Keratinocyte (primary cell): ENCODE results near the gene UPF3A. TPM values are rescaled to one million over a fixed set of nuclear protein-coding genes. Genes with fewer than 3 reads are reported as not detected.

Experiments
- DNase-seq: peaks from one replicate; pipeline ENCODE4 v3.0.0-alpha.2; 2011; ENCODE audit warnings: low read depth, missing footprints, low spot score
- FAIRE-seq: peaks from 2 replicates; lab custom pipeline; 2011; peaks lifted over from hg19 to GRCh38; lab: Jason Lieb, UNC
- H2AFZ ChIP-seq: 2 replicates; pipeline ENCODE4 v1.6.0; 2012; ENCODE audit warnings: low read length, control low read depth, inconsistent platforms; ENCODE audit not compliant: control insufficient read depth
- H3K27ac ChIP-seq: 2 replicates; pipeline ENCODE4 v1.5.1; 2011; ENCODE audit warnings: low read length; ENCODE audit not compliant: control insufficient read depth, insufficient read depth
- H3K27me3 ChIP-seq: 3 replicates; pipeline ENCODE4 v1.6.0; 2011; ENCODE audit warnings: low read length; ENCODE audit not compliant: control insufficient read depth, insufficient read depth; ENCODE audit errors: extremely low read depth
- H3K36me3 ChIP-seq, 2 experiments: 2 replicates in 1 of 2; 3 replicates in 1 of 2; pipeline ENCODE4 v1.5.1; 2011; ENCODE audit warnings: low read length in 2 of 2, mild to moderate bottlenecking in 1 of 2; ENCODE audit not compliant: control insufficient read depth in 2 of 2, insufficient read depth in 2 of 2; ENCODE audit errors: extremely low read depth in 1 of 2
- H3K4me1 ChIP-seq: 3 replicates; pipeline ENCODE4 v1.5.1; 2011; ENCODE audit warnings: low read length; ENCODE audit not compliant: control insufficient read depth, insufficient read depth; ENCODE audit errors: extremely low read depth
- H3K4me2 ChIP-seq: 3 replicates; pipeline ENCODE4 v1.6.0; 2011; ENCODE audit warnings: low read depth, low read length; ENCODE audit not compliant: control insufficient read depth, insufficient read depth; ENCODE audit errors: extremely low read depth
- H3K4me3 ChIP-seq, 3 experiments: fragments of 200-600 bp in 1 of 3; sonication (generic) in 1 of 3; 2 replicates in 2 of 3; 3 replicates in 1 of 3; pipeline ENCODE4 v1.5.1; 2011 to 2016; ENCODE audit warnings: low read length in 3 of 3, mild to moderate bottlenecking in 3 of 3, control low read depth in 2 of 3, inconsistent platforms in 1 of 3, low read depth in 1 of 3, mixed read lengths in 1 of 3, mixed run types in 1 of 3, moderate library complexity in 1 of 3; ENCODE audit not compliant: control insufficient read depth in 2 of 3, insufficient read depth in 2 of 3; ENCODE audit errors: extremely low read depth in 1 of 3
- H3K79me2 ChIP-seq: 2 replicates; pipeline ENCODE4 v1.6.0; 2012; ENCODE audit warnings: low read length; ENCODE audit not compliant: control insufficient read depth, insufficient read depth
- H3K9ac ChIP-seq: 3 replicates; pipeline ENCODE4 v1.6.0; 2011; ENCODE audit warnings: low read length; ENCODE audit not compliant: control insufficient read depth, insufficient read depth; ENCODE audit errors: extremely low read depth
- H3K9me1 ChIP-seq: 3 replicates; pipeline ENCODE4 v1.6.0; 2011; ENCODE audit warnings: low read length; ENCODE audit not compliant: control insufficient read depth, insufficient read depth; ENCODE audit errors: extremely low read depth
- H3K9me3 ChIP-seq: 2 replicates; pipeline ENCODE4 v1.5.1; 2012; ENCODE audit warnings: low read depth, low read length; ENCODE audit not compliant: control insufficient read depth
- H4K20me1 ChIP-seq: 3 replicates; pipeline ENCODE4 v1.6.0; 2011; ENCODE audit warnings: low read length; ENCODE audit not compliant: control insufficient read depth, insufficient read depth; ENCODE audit errors: extremely low read depth
- EZH2 ChIP-seq: IDR thresholded peaks from one replicate; pipeline ENCODE4 v1.6.1; 2012; ENCODE audit warnings: inconsistent platforms, mild to moderate bottlenecking, low read length, moderate library complexity
- dilution Hi-C: fragments of 300-500 bp; cut with MboI; formaldehyde crosslinking; loops from one replicate; pipeline ENCODE4 v1.7.0; 2020; ENCODE audit warnings: low sequenced_read_pairs; ENCODE audit not compliant: extremely low pct_ligation_motif_present
- polyA plus RNA-seq, 5 experiments: library from polyadenylated mRNA; depleted of rRNA in 3 of 5; stranded (reverse) in 3 of 5; stranded (forward) in 1 of 5; unstranded in 1 of 5; fragments of >200 nt; gene quantifications; 1 replicate in 1 of 5; 2 replicates in 3 of 5; 3 replicates in 1 of 5; pipeline versions ENCODE4 v1.2.1 to v1.2.3, GENCODE V29; 2011 to 2012; ENCODE audit warnings: missing spikeins in 2 of 5, low read depth in 1 of 5, low replicate concordance in 1 of 5
- TF ChIP-seq, protein P1 (sequence below), 3 experiments: IDR thresholded peaks in 1 of 3; conservative IDR thresholded peaks in 1 of 3; optimal IDR thresholded peaks in 1 of 3; 2 replicates in 2 of 3; 3 replicates in 1 of 3; pipeline versions ENCODE3 to v1.5.1; 2011; ENCODE audit warnings: low read length in 3 of 3, mild to moderate bottlenecking in 3 of 3, moderate library complexity in 2 of 3, control low read depth in 1 of 3, inconsistent platforms in 1 of 3; ENCODE audit not compliant: insufficient read depth in 2 of 3; ENCODE audit errors: extremely low read depth in 1 of 3

UPF3A gene
- polyA plus RNA-seq, 1 donor (not counting 4 experiments of a cell fraction or from before 2014, with no cell fraction given) = 60.8 TPM

DNA sequence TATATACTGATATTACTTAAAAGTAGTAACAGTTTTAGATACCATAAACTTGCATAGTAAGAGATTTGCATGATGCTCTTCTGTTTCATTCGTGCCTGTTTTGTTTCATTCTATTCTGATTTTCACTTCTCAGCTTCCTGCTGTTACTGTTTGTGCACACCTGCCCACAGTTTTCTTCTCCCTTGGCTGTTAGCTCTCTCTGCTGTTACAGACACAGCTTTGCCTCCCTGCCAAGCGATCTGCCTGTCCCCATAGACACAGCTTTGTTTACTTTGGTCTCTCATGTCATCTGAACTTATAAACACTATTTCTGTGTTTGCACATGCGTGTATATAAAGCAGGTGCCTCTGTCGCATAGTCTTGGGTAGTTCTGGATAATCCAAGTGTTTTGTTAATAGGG lies 21.4 kb upstream of the UPF3A start:
- no peak overlapping the region for H3K27ac ChIP-seq
- no peak overlapping the region for H3K4me3 ChIP-seq
- DNase-seq = no peak
- H3K36me3 ChIP-seq = peaks cover 28 to 45% of the 10 kb centered on the region in 2 experiments
- no peaks in the 10 kb centered on the region for H4K20me1 ChIP-seq
- no peak overlapping the region for H3K9ac ChIP-seq
- no peaks in the 10 kb centered on the region for H3K79me2 ChIP-seq
- no peak for FAIRE-seq
- TF ChIP-seq EZH2 = no peak
- TF ChIP-seq, protein P1, sequence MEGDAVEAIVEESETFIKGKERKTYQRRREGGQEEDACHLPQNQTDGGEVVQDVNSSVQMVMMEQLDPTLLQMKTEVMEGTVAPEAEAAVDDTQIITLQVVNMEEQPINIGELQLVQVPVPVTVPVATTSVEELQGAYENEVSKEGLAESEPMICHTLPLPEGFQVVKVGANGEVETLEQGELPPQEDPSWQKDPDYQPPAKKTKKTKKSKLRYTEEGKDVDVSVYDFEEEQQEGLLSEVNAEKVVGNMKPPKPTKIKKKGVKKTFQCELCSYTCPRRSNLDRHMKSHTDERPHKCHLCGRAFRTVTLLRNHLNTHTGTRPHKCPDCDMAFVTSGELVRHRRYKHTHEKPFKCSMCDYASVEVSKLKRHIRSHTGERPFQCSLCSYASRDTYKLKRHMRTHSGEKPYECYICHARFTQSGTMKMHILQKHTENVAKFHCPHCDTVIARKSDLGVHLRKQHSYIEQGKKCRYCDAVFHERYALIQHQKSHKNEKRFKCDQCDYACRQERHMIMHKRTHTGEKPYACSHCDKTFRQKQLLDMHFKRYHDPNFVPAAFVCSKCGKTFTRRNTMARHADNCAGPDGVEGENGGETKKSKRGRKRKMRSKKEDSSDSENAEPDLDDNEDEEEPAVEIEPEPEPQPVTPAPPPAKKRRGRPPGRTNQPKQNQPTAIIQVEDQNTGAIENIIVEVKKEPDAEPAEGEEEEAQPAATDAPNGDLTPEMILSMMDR (optimal IDR thresholded peaks at IDR 0.05 in 1 of 3, IDR thresholded peaks at IDR 0.05 in 1 of 3, conservative IDR thresholded peaks at IDR 0.05 in 1 of 3; ENCODE audit: extremely low read depth in 1 of 3, insufficient read depth in 2 of 3, low read length in 3 of 3) = no peak
- dilution Hi-C loops = no loop called here
- H3K4me2 ChIP-seq = no peak overlapping the region
- no peaks in the 10 kb centered on the region for H3K27me3 ChIP-seq
- H3K4me1 ChIP-seq = no peaks in the 10 kb centered on the region
- no peak overlapping the region for H2AFZ ChIP-seq
- H3K9me3 ChIP-seq = no peaks in the 10 kb centered on the region
- no peaks in the 10 kb centered on the region for H3K9me1 ChIP-seq

DNA sequence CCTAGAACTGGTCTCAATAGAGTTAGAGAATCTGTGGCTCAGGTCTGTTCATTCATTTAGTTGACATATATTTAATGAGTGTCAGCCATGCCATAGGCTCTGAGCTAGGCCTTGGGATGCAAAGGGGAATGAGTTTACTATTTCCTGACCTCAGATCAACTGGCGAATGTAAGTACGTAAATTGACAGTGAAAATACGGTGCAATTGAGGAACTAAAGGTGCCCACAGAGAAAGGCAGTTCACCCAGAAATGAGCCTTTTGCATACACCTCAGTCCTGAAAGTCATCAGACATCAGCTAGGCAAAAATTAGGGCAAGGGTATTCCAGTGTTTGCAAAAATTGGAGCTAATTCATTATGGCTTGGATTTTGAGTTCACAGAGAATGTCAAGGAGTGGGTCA lies 20.6 kb upstream of the UPF3A start:
- Histone ChIP-seq H3K4me2 (no peak overlapping the region), H3K4me3 (no peak overlapping the region), H3K9me3 (no peaks in the 10 kb centered on the region), H3K79me2 (no peaks in the 10 kb centered on the region), H2AFZ (no peak overlapping the region), H3K27me3 (no peaks in the 10 kb centered on the region), H3K9me1 (no peaks in the 10 kb centered on the region), H4K20me1 (no peaks in the 10 kb centered on the region), H3K27ac (no peak overlapping the region), H3K4me1 (no peaks in the 10 kb centered on the region), H3K36me3 (peaks cover 28 to 43% of the 10 kb centered on the region in 2 experiments), H3K9ac (no peak overlapping the region)
- TF ChIP-seq EZH2 = no peak
- TF ChIP-seq, protein P1 (optimal IDR thresholded peaks at IDR 0.05 in 1 of 3, IDR thresholded peaks at IDR 0.05 in 1 of 3, conservative IDR thresholded peaks at IDR 0.05 in 1 of 3; ENCODE audit: extremely low read depth in 1 of 3, insufficient read depth in 2 of 3, low read length in 3 of 3) = no peak
- DNase-seq = no peak
- no peak for FAIRE-seq
- dilution Hi-C loops = no loop called here
